IMR-90 (cell line): Measurements from ENCODE around the gene PDE4C. TPM values are rescaled to one million over a fixed set of nuclear protein-coding genes. Genes with fewer than 3 reads are reported as not detected.

ENCODE experiments used
- ATAC-seq: fragments of 200-7000 bp; cut with Tn5 transposase; 2 replicates; pipeline ENCODE4 v1.9.1; 2020; ENCODE audit warnings: low read depth, mild to moderate bottlenecking, moderate library complexity
- BruUV-seq: library from RNA; stranded (reverse); fragments of 400-500 nt; replicated peaks from 2 replicates; lab custom pipeline; 2021; lab: Mats Ljungman, UMichigan
- CTCF ChIA-PET: fragments of 300-600 bp; formaldehyde crosslinking; extraction: SDS; loops from one replicate; lab custom pipeline; 2021; ENCODE audit warnings: antibody characterized with exemption; lab: Yijun Ruan, JAX
- POLR2A ChIA-PET: fragments of 300-600 bp; sonication (Branson Sonifier 250); formaldehyde crosslinking; loops from one replicate; lab custom pipeline; 2022; ENCODE audit warnings: antibody characterized with exemption; ENCODE audit not compliant: unreplicated experiment; lab: Charles Lee
- DNase-seq: peaks from one replicate; pipeline ENCODE4 v3.0.0; 2013
- H2AFZ ChIP-seq: replicated peaks from 2 replicates; pipeline ENCODE3; 2013; ENCODE audit warnings: low read length, mild to moderate bottlenecking; ENCODE audit not compliant: poor library complexity
- H2AK5ac ChIP-seq: 2 replicates; pipeline ENCODE4 v1.6.1; 2013; ENCODE audit warnings: low read depth, low read length, inconsistent platforms
- H2AK9ac ChIP-seq: replicated peaks from 2 replicates; pipeline ENCODE3; 2013; ENCODE audit warnings: mild to moderate bottlenecking, low read depth, low read length, moderate library complexity; ENCODE audit not compliant: poor library complexity
- H2BK120ac ChIP-seq: 2 replicates; pipeline ENCODE4 v1.6.1; 2013; ENCODE audit warnings: low read depth, low read length, inconsistent platforms
- H2BK15ac ChIP-seq: 3 replicates; pipeline ENCODE4 v1.6.1; 2013; ENCODE audit warnings: low read depth, low read length, inconsistent platforms
- H2BK20ac ChIP-seq: 2 replicates; pipeline ENCODE4 v1.6.1; 2013; ENCODE audit warnings: low read depth, mild to moderate bottlenecking, inconsistent platforms, low read length, moderate library complexity
- H2BK5ac ChIP-seq: 2 replicates; pipeline ENCODE4 v1.6.1; 2013; ENCODE audit warnings: mild to moderate bottlenecking, low read depth, low read length, inconsistent platforms; ENCODE audit not compliant: poor library complexity, severe bottlenecking
- H3K14ac ChIP-seq: replicated peaks from 2 replicates; pipeline ENCODE4 v1.6.1; 2013; ENCODE audit warnings: low read depth, low read length, inconsistent platforms
- H3K18ac ChIP-seq: 2 replicates; pipeline ENCODE4 v1.6.1; 2013; ENCODE audit warnings: low read depth, low read length, control low read depth
- H3K23ac ChIP-seq: 2 replicates; pipeline ENCODE4 v1.6.1; 2013; ENCODE audit warnings: low read depth, low read length, inconsistent platforms
- H3K27ac ChIP-seq: 2 replicates; pipeline ENCODE4 v1.5.1; 2013; ENCODE audit warnings: mild to moderate bottlenecking, control low read depth, low read length; ENCODE audit not compliant: insufficient read depth
- H3K27me3 ChIP-seq: 2 replicates; pipeline ENCODE4 v1.6.1; 2013; ENCODE audit warnings: low read length; ENCODE audit not compliant: control insufficient read depth, insufficient read depth
- H3K36me3 ChIP-seq: 2 replicates; pipeline ENCODE4 v1.6.1; 2013; ENCODE audit warnings: low read length, mixed read lengths; ENCODE audit not compliant: control insufficient read depth, insufficient read depth
- H3K4ac ChIP-seq: 2 replicates; pipeline ENCODE4 v1.6.1; 2013; ENCODE audit warnings: low read depth, low read length, inconsistent platforms
- H3K4me1 ChIP-seq: 2 replicates; pipeline ENCODE4 v1.6.1; 2013; ENCODE audit warnings: low read length, mixed read lengths; ENCODE audit not compliant: control insufficient read depth, insufficient read depth
- H3K4me2 ChIP-seq: 2 replicates; pipeline ENCODE4 v1.6.1; 2013; ENCODE audit warnings: low read depth, mild to moderate bottlenecking, control low read depth, low read length, moderate library complexity
- H3K4me3 ChIP-seq: 2 replicates; pipeline ENCODE4 v1.5.1; 2013; ENCODE audit warnings: low read depth, mild to moderate bottlenecking, control low read depth, low read length, moderate library complexity; ENCODE audit not compliant: insufficient read depth
- H3K56ac ChIP-seq: 2 replicates; pipeline ENCODE4 v1.6.1; 2013; ENCODE audit warnings: low read length, inconsistent platforms; ENCODE audit not compliant: insufficient read depth; ENCODE audit errors: extremely low read depth
- H3K79me1 ChIP-seq, 2 experiments: 2 replicates each; pipeline ENCODE4 v1.6.1; 2013; ENCODE audit warnings: low read length in 2 of 2, inconsistent platforms in 1 of 2, low read depth in 1 of 2
- H3K9ac ChIP-seq: 2 replicates; pipeline ENCODE4 v1.6.1; 2013; ENCODE audit warnings: low read depth, low read length, control low read depth
- H3K9me1 ChIP-seq: 2 replicates; pipeline ENCODE4 v1.6.1; 2013; ENCODE audit warnings: low read length, inconsistent platforms; ENCODE audit not compliant: insufficient read depth
- H3K9me3 ChIP-seq: 2 replicates; pipeline ENCODE4 v1.6.1; 2013; ENCODE audit warnings: low read length; ENCODE audit not compliant: control insufficient read depth, insufficient read depth
- H4K20me1 ChIP-seq: 2 replicates; pipeline ENCODE4 v1.6.1; 2013; ENCODE audit warnings: low read length, inconsistent platforms; ENCODE audit not compliant: insufficient read depth
- H4K5ac ChIP-seq: 2 replicates; pipeline ENCODE4 v1.6.1; 2013; ENCODE audit warnings: mild to moderate bottlenecking, low read depth, low read length, control low read depth
- H4K8ac ChIP-seq, 2 experiments: 2 replicates each; pipeline ENCODE4 v1.6.1; 2013; ENCODE audit warnings: low read depth in 2 of 2, low read length in 2 of 2, control low read depth in 1 of 2, inconsistent platforms in 1 of 2
- H4K91ac ChIP-seq: 2 replicates; pipeline ENCODE4 v1.6.1; 2013; ENCODE audit warnings: low read depth, low read length, inconsistent platforms; ENCODE audit not compliant: insufficient read depth
- NFE2L2 ChIP-seq: fragments of 150-350 bp; IDR thresholded peaks from 2 replicates; pipeline ENCODE4 v1.6.1; 2016; ENCODE audit warnings: low read depth, mild to moderate bottlenecking, low read length
- RAD21 ChIP-seq: IDR thresholded peaks from 2 replicates; pipeline ENCODE4 v1.6.1; 2012; ENCODE audit warnings: low read length, improper control_type of control experiment
- RCOR1 ChIP-seq: IDR thresholded peaks from 2 replicates; pipeline ENCODE4 v1.6.1; 2012; ENCODE audit warnings: mild to moderate bottlenecking, low read length, improper control_type of control experiment; ENCODE audit not compliant: insufficient replicate concordance
- WGBS, 2 experiments: methylation state at CpG; one replicate each; pipeline versions ENCODE4 v1.1.5 to v1.1.7; 2013; ENCODE audit warnings: missing lambda C conversion rate in 2 of 2; ENCODE audit not compliant: insufficient read length in 1 of 2; ENCODE audit errors: extremely low coverage in 2 of 2; 5-methylcytosine and 5-hydroxymethylcytosine counted together
- dilution Hi-C: fragments of 300-500 bp; cut with HindIII; formaldehyde crosslinking; loops from one replicate; pipeline ENCODE4 v1.14.3; 2018; ENCODE audit warnings: low sequenced_read_pairs; ENCODE audit not compliant: unreplicated experiment
- in situ Hi-C: fragments of 300-500 bp; cut with MboI; formaldehyde crosslinking; loops from 3 replicates; pipeline ENCODE4 v1.14.3; 2019; ENCODE audit warnings: low sequenced_read_pairs, inconsistent platforms, mixed read lengths
- intact Hi-C: fragments of 100-400 bp; cut with micrococcal nuclease; formaldehyde crosslinking; loops from 2 replicates; pipeline ENCODE4 v1.10.0; 2022
- polyA plus RNA-seq, 3 experiments: library from polyadenylated mRNA; depleted of rRNA; stranded (reverse); fragments of >200 nt; gene quantifications; 2 replicates each; pipeline ENCODE4 v1.2.3, GENCODE V29; 2012; ENCODE audit warnings: low replicate concordance in 1 of 3
- total RNA-seq: library from RNA; depleted of rRNA; stranded (reverse); fragments of >200 nt; gene quantifications from 2 replicates; pipeline ENCODE4 v1.2.3, GENCODE V29; 2012
- TF ChIP-seq, protein P1 (sequence below): fragments of 150-350 bp; IDR thresholded peaks from 2 replicates; pipeline ENCODE4 v1.6.1; 2017; ENCODE audit warnings: mild to moderate bottlenecking, antibody characterized with exemption, low read length, low read depth
- TF ChIP-seq, protein P2 (sequence below): fragments of 150-350 bp; IDR thresholded peaks from 2 replicates; pipeline ENCODE4 v1.6.1; 2016; ENCODE audit warnings: low read depth, mild to moderate bottlenecking, low read length, moderate library complexity, borderline replicate concordance

The PDE4C gene
- total and polyA plus RNA-seq, 2 of the 4 experiments (the other 2 are of a cell fraction), result 0.18 to 0.24 TPM

DNA sequence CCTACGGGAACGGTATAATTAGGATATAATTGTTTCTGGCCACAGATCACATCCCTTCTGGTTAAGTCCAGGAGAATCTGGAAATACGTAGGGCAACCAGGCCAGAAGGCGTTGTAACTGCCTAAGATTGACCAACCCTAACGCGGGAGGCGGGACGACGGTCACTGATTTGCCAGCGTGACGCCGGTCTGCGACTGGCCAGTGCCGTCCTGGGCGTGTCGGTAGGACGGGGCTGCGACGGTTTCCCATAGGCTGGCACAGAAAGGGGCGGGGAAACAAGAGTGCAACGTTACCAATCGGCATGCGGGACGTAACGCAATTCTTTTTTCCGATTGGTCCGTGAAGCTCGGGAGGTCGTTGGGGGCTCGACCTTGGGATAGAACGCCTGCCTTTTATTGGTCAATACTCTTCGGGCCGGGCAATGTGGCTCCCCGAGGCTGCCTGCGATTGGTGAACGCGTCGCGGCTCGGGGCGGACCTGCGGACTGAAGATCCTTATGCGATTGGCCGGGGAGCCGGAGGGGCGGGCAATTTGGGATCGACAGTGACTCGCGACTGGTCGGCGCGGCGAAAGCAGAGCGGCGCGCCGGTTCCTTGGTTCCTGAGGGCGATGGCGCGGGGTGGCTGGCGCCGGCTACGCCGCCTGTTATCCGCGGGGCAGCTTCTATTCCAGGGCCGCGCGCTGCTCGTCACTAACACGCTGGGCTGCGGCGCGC is 33.4 kb downstream of the PDE4C start, which contains the start of gene MPV17L2 (continued):
- TF ChIP-seq, protein P1, sequence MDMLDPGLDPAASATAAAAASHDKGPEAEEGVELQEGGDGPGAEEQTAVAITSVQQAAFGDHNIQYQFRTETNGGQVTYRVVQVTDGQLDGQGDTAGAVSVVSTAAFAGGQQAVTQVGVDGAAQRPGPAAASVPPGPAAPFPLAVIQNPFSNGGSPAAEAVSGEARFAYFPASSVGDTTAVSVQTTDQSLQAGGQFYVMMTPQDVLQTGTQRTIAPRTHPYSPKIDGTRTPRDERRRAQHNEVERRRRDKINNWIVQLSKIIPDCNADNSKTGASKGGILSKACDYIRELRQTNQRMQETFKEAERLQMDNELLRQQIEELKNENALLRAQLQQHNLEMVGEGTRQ, result peak; percentile 54

DNA sequence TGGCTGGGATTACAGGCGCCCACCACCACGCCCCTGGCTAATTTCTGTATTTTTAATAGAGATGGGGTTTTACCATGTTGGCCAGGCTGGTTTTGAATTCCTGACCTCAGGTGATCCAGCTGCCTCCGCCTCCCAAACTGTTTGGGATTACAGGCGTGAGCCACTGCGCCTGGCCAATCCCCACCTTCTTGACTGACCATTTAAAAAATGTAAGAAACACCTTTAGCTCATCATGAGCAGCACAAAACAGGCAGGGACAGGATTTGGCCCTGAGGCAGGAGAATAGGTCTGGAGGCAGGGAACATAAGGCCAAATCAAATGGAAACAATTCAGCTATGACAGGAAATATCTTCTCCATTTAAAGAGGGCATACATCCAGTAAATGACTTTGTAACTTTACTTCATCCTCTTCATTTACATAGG is 34.6 kb downstream of the PDE4C start:
- Histone ChIP-seq H3K27ac (peak overlapping the region; percentile 72; the same call in 1 of the 2 replicates), H2BK15ac (no peak overlapping the region), H3K9me1 (peaks cover 8% of the 10 kb centered on the region; the same call in 1 of the 2 replicates), H3K9me3 (no peaks in the 10 kb centered on the region), H3K9ac (peak overlapping the region; percentile 81), H4K91ac (no peak overlapping the region), H2AK5ac (no peak overlapping the region), H3K23ac (peak overlapping the region; percentile 61; the same call in 1 of the 2 replicates), H2AK9ac (no peak overlapping the region), H2BK20ac (no peak overlapping the region), H4K8ac (peak overlapping the region; percentile 36 to 72; a peak in 2 of 4 replicates), H4K5ac (no peak overlapping the region), H2AFZ (peak overlapping the region; percentile 79), H3K27me3 (0 out of 2 replicates have a peak, but pooled peaks cover 1% of the 10 kb centered on the region), H4K20me1 (peaks cover 8% of the 10 kb centered on the region), H3K4me1 (peaks cover 8% of the 10 kb centered on the region), H3K79me1 (peaks cover 7 to 15% of the 10 kb centered on the region in 2 experiments; a peak in 3 of 4 replicates), H3K18ac (no peak overlapping the region), H3K4me3 (peak overlapping the region; percentile 12; the same call in 1 of the 2 replicates), H2BK120ac (no peak overlapping the region), H3K56ac (no peak overlapping the region), H2BK5ac (no peak overlapping the region), H3K36me3 (peaks cover 8% of the 10 kb centered on the region; the same call in 1 of the 2 replicates), H3K4me2 (peak overlapping the region; percentile 86), H3K14ac (no peak overlapping the region), H3K4ac (no peak overlapping the region; the same call in 1 of the 2 replicates)
- no peak for TF ChIP-seq RAD21
- TF ChIP-seq RCOR1, result no peak
- TF ChIP-seq, protein P2, sequence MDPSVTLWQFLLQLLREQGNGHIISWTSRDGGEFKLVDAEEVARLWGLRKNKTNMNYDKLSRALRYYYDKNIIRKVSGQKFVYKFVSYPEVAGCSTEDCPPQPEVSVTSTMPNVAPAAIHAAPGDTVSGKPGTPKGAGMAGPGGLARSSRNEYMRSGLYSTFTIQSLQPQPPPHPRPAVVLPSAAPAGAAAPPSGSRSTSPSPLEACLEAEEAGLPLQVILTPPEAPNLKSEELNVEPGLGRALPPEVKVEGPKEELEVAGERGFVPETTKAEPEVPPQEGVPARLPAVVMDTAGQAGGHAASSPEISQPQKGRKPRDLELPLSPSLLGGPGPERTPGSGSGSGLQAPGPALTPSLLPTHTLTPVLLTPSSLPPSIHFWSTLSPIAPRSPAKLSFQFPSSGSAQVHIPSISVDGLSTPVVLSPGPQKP, result no peak
- TF ChIP-seq NFE2L2, result no peak
- no peak for DNase-seq
- dilution Hi-C loops, result no loop called here
- ChIA-PET POLR2A (interaction anchor here (2.2 kb wide), 1 partner anchor 90 kb away, joined by 5 read pairs; the partner anchor contains the start of gene JUND), CTCF (interaction anchor here (0.9 to 1.3 kb wide), 4 partner anchors 16 to 60 kb away, joined by 4 to 6 read pairs (median 4); no protein-coding TSS in a partner anchor)
- in situ Hi-C loops, result loop anchor here (10.0 kb wide), 2 partner anchors 133 to 223 kb away; partner anchors contain the start of genes LSM4 and SSBP4
- no peak for ATAC-seq
- intact Hi-C loops, result loop anchor here (1.0 kb wide), 1 partner anchor 60 kb away; no protein-coding TSS in a partner anchor
- BruUV-seq, result no TSS peak
- WGBS, 2 experiments, result no CpG with 5 or more reads among the region's 5 CpGs
